AG10803 (cell line): Measurements from ENCODE around the gene LMTK3.

ENCODE experiments used
- DNase-seq: peaks from one replicate; pipeline ENCODE4 v3.0.0; 2010; ENCODE audit warnings: low read depth
- H3K4me3 ChIP-seq: 2 replicates; pipeline ENCODE4 v1.5.1; 2011; ENCODE audit warnings: mild to moderate bottlenecking, low read length, control low read depth
- CTCF ChIP-seq: conservative IDR thresholded peaks from 2 replicates; pipeline ENCODE4 v1.5.1; 2011; ENCODE audit warnings: mild to moderate bottlenecking, low read length, control low read depth, inconsistent platforms

Gene LMTK3

GRCh38 chr19:48448563-48448962 is 63.1 kb downstream of the LMTK3 start:
- TF ChIP-seq CTCF = no peak
- no peak overlapping the region for H3K4me3 ChIP-seq

GRCh38 chr19:48446579-48446978 is 65.1 kb downstream of the LMTK3 start:
- no peak for DNase-seq
- TF ChIP-seq CTCF = no peak
- H3K4me3 ChIP-seq = peak overlapping the region; percentile 99

More at GRCh38 chr19:48448563-48448962, 63.1 kb downstream of the LMTK3 start:
- DNase-seq = no peak

DNA sequence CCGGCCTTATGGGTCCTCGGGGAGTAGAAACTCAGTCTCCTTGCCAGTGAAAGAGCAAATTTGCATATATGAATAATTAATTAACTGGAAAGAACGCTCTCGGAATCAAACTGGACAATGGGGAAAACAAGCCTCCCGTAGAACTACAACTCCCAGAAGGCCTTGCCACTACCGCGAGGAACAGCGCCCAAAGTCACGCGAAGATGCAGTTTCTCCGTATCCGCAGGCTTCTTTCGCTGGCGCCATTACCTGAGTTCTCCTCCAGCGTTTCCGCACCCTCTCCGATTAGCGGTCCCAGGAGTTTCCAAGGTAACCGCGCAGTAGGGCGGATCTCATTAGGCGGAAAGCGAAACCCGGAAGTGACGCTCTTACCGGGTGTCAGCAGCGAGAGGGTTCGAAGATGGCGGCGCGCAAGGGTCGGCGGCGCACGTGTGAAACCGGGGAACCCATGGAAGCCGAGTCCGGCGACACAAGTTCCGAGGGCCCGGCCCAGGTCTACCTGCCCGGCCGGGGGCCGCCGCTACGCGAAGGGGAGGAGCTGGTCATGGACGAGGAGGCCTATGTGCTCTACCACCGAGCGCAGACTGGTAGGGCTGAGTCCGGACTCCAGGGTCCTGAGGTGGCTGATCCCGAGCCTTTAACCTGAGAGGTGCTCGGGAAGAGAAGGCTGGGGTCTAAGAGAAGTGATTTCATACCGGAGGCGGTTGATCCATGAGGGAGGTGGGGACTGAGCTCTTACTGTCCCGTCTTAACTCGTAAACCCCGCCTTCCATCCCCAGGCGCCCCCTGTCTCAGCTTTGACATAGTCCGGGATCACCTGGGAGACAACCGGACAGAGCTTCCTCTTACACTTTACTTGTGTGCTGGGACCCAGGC is 65.8 kb downstream of the LMTK3 start, which contains the start of gene GRWD1:
GRWD1 (plus strand) TSS at position 378 of the 876 bp plus-strand sequence; CDS start at position 401, 23 bp downstream.
- peak; percentile 93 for DNase-seq
- TF ChIP-seq CTCF = no peak
- peak within 1 kb of the TSS; percentile 99 for H3K4me3 ChIP-seq

GRCh38 chr19:48445256-48445605 is 66.4 kb downstream of the LMTK3 start:
- peak; percentile 84 for TF ChIP-seq CTCF
- peak; percentile 94 for DNase-seq
- H3K4me3 ChIP-seq = peak overlapping the region; percentile 99

DNA sequence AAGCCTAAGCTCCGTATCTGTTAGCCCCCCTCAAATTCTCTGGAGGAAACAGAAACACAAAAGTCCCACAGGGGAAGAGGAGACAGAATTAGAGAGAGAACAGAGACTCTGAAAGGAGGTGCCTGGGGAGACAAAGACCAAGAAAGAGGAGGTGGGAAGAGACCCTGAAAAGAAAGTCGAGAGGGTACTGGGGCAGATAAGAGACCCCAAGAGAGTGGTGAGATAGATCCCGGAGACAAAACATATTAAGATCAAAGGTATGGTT is 66.8 kb downstream of the LMTK3 start:
- TF ChIP-seq CTCF = no peak
- peak overlapping the region; percentile 99 for H3K4me3 ChIP-seq
- DNase-seq = no peak

GRCh38 chr19:48444129-48444935 is 67.3 kb downstream of the LMTK3 start:
- no peak for DNase-seq

More at GRCh38 chr19:48444129-48444935, 67.3 kb downstream of the LMTK3 start:
- peak overlapping the region; percentile 99 for H3K4me3 ChIP-seq
- TF ChIP-seq CTCF = no peak
